Hepatocyte (in vitro differentiated cells): ENCODE measurements around the gene LHFPL2. TPM values are rescaled to one million over a fixed set of nuclear protein-coding genes. Genes with fewer than 3 reads are reported as not detected.

Experiments used
- DNase-seq: peaks from one replicate; pipeline ENCODE4 v3.0.0-alpha.2; 2016; ENCODE audit warnings: low spot score
- H2AFZ ChIP-seq: fragments of 200-600 bp; sonication (generic); 2 replicates; pipeline ENCODE4 v1.6.0; 2016; ENCODE audit warnings: antibody characterized with exemption, mild to moderate bottlenecking
- H3K27ac ChIP-seq: fragments of 200-600 bp; sonication (generic); 2 replicates; pipeline ENCODE4 v1.5.1; 2016; ENCODE audit warnings: mild to moderate bottlenecking
- H3K27me3 ChIP-seq: fragments of 200-600 bp; sonication (generic); 2 replicates; pipeline ENCODE4 v1.6.1; 2016
- H3K36me3 ChIP-seq: fragments of 200-600 bp; sonication (generic); replicated peaks from 2 replicates; pipeline ENCODE4 v1.5.1; 2016; ENCODE audit warnings: low read depth; ENCODE audit not compliant: insufficient read depth
- H3K4me1 ChIP-seq: fragments of 200-600 bp; sonication (generic); 2 replicates; pipeline ENCODE4 v1.5.1; 2016; ENCODE audit warnings: mild to moderate bottlenecking, moderate library complexity; ENCODE audit not compliant: insufficient read depth
- H3K4me2 ChIP-seq: fragments of 200-600 bp; sonication (generic); 2 replicates; pipeline ENCODE4 v1.6.0; 2016
- H3K4me3 ChIP-seq: fragments of 200-600 bp; sonication (generic); 2 replicates; pipeline ENCODE4 v1.5.1; 2016; ENCODE audit warnings: mild to moderate bottlenecking
- H3K79me2 ChIP-seq: fragments of 200-600 bp; sonication (generic); 2 replicates; pipeline ENCODE4 v1.6.0; 2017; ENCODE audit warnings: mild to moderate bottlenecking
- H3K9me2 ChIP-seq: fragments of 200-600 bp; sonication (generic); replicated peaks from 2 replicates; pipeline ENCODE4 v1.6.0; 2017; ENCODE audit warnings: mild to moderate bottlenecking; ENCODE audit not compliant: insufficient read depth
- H3K9me3 ChIP-seq: fragments of 200-600 bp; sonication (generic); 2 replicates; pipeline ENCODE4 v1.5.1; 2016; ENCODE audit warnings: low read depth, mild to moderate bottlenecking
- H4K20me1 ChIP-seq: fragments of 200-600 bp; sonication (generic); 2 replicates; pipeline ENCODE4 v1.6.0; 2016; ENCODE audit warnings: mild to moderate bottlenecking; ENCODE audit not compliant: insufficient read depth, poor library complexity, severe bottlenecking
- EZH2 ChIP-seq: fragments of 200-600 bp; sonication (generic); IDR thresholded peaks from 2 replicates; pipeline ENCODE4 v1.6.1; 2016; ENCODE audit warnings: antibody characterized with exemption, mild to moderate bottlenecking, borderline replicate concordance
- EZH2phosphoT487 ChIP-seq: fragments of 200-600 bp; sonication (generic); IDR thresholded peaks from one replicate; pipeline ENCODE4 v1.6.1; 2018; ENCODE audit warnings: antibody characterized with exemption, mild to moderate bottlenecking, low read depth, moderate library complexity; ENCODE audit not compliant: unreplicated experiment, severe bottlenecking
- WGBS: methylation state at CpG from one replicate; pipeline ENCODE4 v1.1.6; 2016; ENCODE audit warnings: low lambda C conversion rate; ENCODE audit errors: missing lambda C conversion rate; 5-methylcytosine and 5-hydroxymethylcytosine counted together
- polyA plus RNA-seq: library from polyadenylated mRNA; unstranded; fragments of >200 nt; fragmentation: Nextera tagmentation; extraction: Ambion mirVana; gene quantifications from 2 replicates; pipeline ENCODE4 v1.2.1, GENCODE V29; 2016
- total RNA-seq: library from RNA; depleted of rRNA; stranded (reverse); fragments of >200 nt; gene quantifications from 2 replicates; pipeline ENCODE4 v1.2.3, GENCODE V29; 2014
- TF ChIP-seq, protein P1 (sequence below): fragments of 200-600 bp; sonication (generic); IDR thresholded peaks from 2 replicates; pipeline ENCODE4 v1.5.1; 2016; ENCODE audit warnings: antibody characterized with exemption, mild to moderate bottlenecking; ENCODE audit not compliant: poor library complexity

LHFPL2 gene
- total and polyA plus RNA-seq, 2 experiments from 2014 or later, result 15.6 to 39.9 TPM

DNA sequence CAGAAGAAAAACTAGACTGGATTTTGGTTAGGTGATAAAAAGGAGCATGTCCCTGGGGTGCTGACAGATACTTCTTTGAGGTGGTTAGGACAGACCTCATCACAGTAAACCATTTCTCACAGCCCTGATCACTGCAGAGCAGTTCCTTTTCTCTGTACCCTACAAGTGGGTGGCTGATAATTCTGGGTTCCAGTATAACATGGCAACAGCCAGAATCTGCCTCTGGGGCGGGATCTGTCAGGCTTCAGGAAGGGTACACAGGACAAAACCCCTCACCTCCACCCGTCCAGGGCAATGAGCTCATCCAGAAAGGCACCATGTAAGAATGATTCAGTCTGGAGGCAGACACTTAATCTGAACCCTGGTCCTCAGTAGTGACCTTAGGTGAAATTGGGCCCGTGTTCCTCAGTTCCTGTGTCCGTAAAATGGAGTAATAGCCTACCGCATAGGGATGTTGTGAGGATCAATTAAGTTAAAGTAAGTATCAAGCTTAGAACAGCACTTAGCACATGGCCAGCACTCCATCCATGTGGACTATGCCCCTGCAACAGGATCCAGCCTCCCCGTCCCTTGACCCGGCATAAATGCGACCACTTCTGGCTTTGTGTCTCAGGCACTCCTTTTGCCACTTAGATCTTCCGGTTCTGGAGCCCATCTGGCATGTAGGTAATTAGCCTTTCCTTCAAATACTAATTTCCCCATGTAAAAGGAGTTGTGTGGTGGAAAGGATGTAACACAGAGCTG, 129.2 kb downstream of the LHFPL2 start:
- Histone ChIP-seq H3K4me1 (peaks cover 35% of the 10 kb centered on the region), H3K4me2 (peak overlapping the region; percentile 28), H4K20me1 (no peaks in the 10 kb centered on the region), H3K9me2 (no peaks in the 10 kb centered on the region), H3K36me3 (no peaks in the 10 kb centered on the region), H3K27ac (peak overlapping the region; percentile 95), H3K27me3 (no peaks in the 10 kb centered on the region), H2AFZ (no peak overlapping the region), H3K79me2 (peaks cover 33% of the 10 kb centered on the region), H3K9me3 (no peaks in the 10 kb centered on the region), H3K4me3 (no peak overlapping the region)
- 82% methylated on average over 9 of the region's 9 CpGs for WGBS
- DNase-seq, result no peak
- TF ChIP-seq EZH2 (no peak), EZH2phosphoT487 (no peak)
- TF ChIP-seq, protein P1, sequence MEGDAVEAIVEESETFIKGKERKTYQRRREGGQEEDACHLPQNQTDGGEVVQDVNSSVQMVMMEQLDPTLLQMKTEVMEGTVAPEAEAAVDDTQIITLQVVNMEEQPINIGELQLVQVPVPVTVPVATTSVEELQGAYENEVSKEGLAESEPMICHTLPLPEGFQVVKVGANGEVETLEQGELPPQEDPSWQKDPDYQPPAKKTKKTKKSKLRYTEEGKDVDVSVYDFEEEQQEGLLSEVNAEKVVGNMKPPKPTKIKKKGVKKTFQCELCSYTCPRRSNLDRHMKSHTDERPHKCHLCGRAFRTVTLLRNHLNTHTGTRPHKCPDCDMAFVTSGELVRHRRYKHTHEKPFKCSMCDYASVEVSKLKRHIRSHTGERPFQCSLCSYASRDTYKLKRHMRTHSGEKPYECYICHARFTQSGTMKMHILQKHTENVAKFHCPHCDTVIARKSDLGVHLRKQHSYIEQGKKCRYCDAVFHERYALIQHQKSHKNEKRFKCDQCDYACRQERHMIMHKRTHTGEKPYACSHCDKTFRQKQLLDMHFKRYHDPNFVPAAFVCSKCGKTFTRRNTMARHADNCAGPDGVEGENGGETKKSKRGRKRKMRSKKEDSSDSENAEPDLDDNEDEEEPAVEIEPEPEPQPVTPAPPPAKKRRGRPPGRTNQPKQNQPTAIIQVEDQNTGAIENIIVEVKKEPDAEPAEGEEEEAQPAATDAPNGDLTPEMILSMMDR, result no peak

DNA sequence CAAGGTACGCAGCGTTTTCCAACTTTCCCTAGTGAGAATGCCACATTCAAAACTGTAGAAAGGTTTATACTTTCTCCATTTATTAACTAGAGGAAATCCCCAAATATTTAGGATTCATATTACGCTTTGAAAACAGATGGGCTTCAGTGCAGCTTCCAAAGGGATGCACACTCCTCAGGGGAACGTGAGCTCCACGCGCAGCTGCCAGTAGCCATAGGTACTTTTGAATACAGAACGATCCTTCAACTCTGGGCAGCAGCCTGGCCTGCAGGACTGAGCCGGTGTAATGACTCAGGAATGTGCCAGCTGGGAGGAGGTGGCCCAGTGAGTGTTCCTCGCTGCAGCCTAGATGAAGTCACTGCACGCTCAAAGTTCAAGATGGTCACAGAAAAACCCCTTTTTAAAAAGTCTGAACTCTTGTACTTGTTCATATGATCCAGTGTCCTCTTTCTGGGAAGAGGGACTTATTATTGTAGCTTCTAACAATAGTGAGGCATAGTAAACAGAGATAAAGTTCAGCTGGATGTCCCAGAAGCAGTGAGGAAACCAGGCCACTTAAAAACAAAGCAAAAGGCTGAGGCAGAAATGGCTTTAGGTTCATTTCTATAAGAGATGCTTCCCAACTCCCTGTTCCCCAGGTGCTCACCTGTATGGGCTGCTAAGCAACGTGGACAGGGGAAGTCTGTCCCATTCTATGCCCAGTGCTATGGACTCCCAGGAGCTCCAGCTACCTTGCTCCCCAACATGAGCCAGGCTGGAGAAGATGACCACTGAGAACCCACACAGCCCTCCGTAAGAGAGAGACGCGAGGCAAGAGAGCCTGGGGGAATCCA, 130.0 kb downstream of the LHFPL2 start:
- no peak for TF ChIP-seq EZH2phosphoT487
- TF ChIP-seq EZH2, result no peak
- TF ChIP-seq, protein P1, result no peak
- H3K9me3 ChIP-seq, result no peaks in the 10 kb centered on the region
- DNase-seq, result peak; percentile 86
- WGBS, result 54% methylated on average over 14 of the region's 14 CpGs
- no peaks in the 10 kb centered on the region for H3K9me2 ChIP-seq
- no peak overlapping the region for H2AFZ ChIP-seq
- H3K4me3 ChIP-seq, result no peak overlapping the region
- H4K20me1 ChIP-seq, result no peaks in the 10 kb centered on the region
- H3K36me3 ChIP-seq, result no peaks in the 10 kb centered on the region
- H3K27me3 ChIP-seq, result no peaks in the 10 kb centered on the region
- H3K4me2 ChIP-seq, result peak overlapping the region; percentile 28
- peaks cover 33% of the 10 kb centered on the region for H3K79me2 ChIP-seq
- peaks cover 29% of the 10 kb centered on the region for H3K4me1 ChIP-seq
- H3K27ac ChIP-seq, result peak overlapping the region; percentile 95

DNA sequence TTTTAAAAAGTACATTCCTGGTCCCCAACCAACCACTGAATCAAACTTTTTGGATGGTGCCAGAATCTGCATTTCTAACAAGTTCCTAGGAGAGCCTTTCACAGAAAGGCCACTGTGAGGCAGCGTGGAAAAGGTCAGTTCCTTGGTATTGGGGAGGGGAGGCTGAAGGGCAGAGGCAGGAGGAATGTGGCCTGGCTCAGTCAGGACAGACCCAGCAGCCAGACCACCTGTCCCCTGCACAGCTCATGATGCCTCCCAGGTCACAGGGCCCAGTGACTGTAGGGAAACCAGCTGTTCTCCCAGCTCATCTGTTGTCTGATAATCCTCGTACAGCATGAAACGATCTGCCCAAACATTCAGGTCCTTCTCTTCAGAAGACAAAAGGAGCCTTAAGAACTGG, 132.9 kb downstream of the LHFPL2 start:
- H3K4me3 ChIP-seq, result no peak overlapping the region
- H3K9me3 ChIP-seq, result no peaks in the 10 kb centered on the region
- 91% methylated on average over 3 of the region's 3 CpGs for WGBS
- H3K79me2 ChIP-seq, result peaks cover 39% of the 10 kb centered on the region
- no peak for DNase-seq
- H3K4me1 ChIP-seq, result peaks cover 29% of the 10 kb centered on the region
- no peaks in the 10 kb centered on the region for H3K36me3 ChIP-seq
- no peaks in the 10 kb centered on the region for H3K27me3 ChIP-seq
- H3K4me2 ChIP-seq, result no peak overlapping the region
- H4K20me1 ChIP-seq, result no peaks in the 10 kb centered on the region
- H2AFZ ChIP-seq, result no peak overlapping the region
- no peak overlapping the region for H3K27ac ChIP-seq
- H3K9me2 ChIP-seq, result no peaks in the 10 kb centered on the region
- no peak for TF ChIP-seq EZH2
